ENCODE data around the gene AKAP9. TPM values are rescaled to one million over a fixed set of nuclear protein-coding genes. Genes with fewer than 3 reads are reported as not detected.

AKAP9 gene
- total RNA-seq, 1 donor from 2014 or later, result 75.4 TPM

DNA sequence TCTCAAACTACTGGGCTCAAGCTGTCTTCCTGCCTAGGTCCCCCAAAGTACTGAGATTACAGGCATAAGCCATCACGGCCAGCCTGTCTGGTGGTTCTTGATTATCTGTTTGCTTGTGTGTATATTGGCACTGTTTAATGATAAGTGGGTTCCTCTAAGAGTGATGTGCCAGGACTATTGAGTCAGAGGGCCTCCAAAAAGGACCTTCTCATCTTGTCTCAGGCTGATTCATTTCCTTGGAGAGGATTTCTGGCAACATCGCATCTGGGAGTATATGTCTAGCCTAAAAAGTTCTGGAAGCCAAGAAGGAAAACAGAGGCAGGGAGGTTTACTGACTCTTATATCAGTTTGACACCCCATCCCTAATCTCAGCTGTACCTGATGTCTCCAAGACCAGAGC, 27.1 kb upstream of the AKAP9 start:
- intact Hi-C loops (cut with DNase I), result no loop called here
- H3K9me3 ChIP-seq, result no peaks in the 10 kb centered on the region
- H3K4me3 ChIP-seq, result no peak overlapping the region
- TF ChIP-seq POLR2A (IDR thresholded peaks at IDR 0.05) (no peak), POLR2AphosphoS5 (IDR thresholded peaks at IDR 0.05; ENCODE audit: insufficient read depth in 1 of 2, low read depth in 1 of 2) (no peak)
- TF ChIP-seq, protein P1, sequence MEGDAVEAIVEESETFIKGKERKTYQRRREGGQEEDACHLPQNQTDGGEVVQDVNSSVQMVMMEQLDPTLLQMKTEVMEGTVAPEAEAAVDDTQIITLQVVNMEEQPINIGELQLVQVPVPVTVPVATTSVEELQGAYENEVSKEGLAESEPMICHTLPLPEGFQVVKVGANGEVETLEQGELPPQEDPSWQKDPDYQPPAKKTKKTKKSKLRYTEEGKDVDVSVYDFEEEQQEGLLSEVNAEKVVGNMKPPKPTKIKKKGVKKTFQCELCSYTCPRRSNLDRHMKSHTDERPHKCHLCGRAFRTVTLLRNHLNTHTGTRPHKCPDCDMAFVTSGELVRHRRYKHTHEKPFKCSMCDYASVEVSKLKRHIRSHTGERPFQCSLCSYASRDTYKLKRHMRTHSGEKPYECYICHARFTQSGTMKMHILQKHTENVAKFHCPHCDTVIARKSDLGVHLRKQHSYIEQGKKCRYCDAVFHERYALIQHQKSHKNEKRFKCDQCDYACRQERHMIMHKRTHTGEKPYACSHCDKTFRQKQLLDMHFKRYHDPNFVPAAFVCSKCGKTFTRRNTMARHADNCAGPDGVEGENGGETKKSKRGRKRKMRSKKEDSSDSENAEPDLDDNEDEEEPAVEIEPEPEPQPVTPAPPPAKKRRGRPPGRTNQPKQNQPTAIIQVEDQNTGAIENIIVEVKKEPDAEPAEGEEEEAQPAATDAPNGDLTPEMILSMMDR (IDR thresholded peaks at IDR 0.05), result no peak
- H3K27me3 ChIP-seq, result no peaks in the 10 kb centered on the region
- no peak overlapping the region for H3K27ac ChIP-seq
- no peaks in the 10 kb centered on the region for H3K4me1 ChIP-seq
- no peaks in the 10 kb centered on the region for H3K36me3 ChIP-seq
- DNase-seq (ENCODE audit: extremely low spot score in 2 of 2), result no peak

DNA sequence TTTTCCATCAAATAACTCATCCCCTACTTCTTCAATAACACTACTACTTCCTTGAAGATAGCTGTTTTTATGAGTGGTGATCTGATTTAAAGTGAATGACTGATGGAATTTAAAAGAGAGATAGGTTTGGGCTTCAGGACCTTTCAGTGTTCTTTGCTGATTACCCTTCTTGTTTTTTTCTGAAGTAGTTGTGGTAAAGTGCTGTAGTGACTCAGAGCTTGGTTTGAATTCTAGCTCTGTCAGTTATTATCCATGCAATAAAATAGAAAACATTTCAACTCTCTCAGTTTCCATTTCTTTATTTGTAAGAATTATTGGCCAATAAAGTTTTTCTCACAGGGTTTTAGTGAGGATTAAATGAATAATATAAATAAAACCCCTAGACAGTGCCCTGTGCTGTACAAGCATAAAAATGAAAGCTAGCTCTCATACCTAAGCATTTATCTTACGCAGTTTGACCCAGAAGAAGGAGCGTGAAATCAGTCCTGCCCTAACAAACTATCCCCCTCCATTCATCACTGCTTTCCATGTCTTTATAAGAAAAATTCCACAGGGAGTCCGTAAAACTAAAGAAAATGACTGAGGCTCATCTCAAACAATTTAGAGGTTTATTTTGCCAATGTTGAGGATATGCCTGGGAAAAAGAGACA, 25.1 kb upstream of the AKAP9 start:
- no peak for DNase-seq (ENCODE audit: extremely low spot score in 2 of 2)
- H3K4me3 ChIP-seq, result no peak overlapping the region

GRCh38 chr7:91916051-91916440, 24.6 kb upstream of the AKAP9 start:
- Histone ChIP-seq H3K4me1 (no peaks in the 10 kb centered on the region), H3K36me3 (no peaks in the 10 kb centered on the region), H3K9me3 (no peaks in the 10 kb centered on the region), H3K27me3 (no peaks in the 10 kb centered on the region), H3K4me3 (no peak overlapping the region), H3K27ac (no peak overlapping the region)
- intact Hi-C loops (cut with DNase I), result no loop called here
- TF ChIP-seq, protein P1 (IDR thresholded peaks at IDR 0.05), result no peak
- no peak for TF ChIP-seq POLR2AphosphoS5 (IDR thresholded peaks at IDR 0.05; ENCODE audit: insufficient read depth in 1 of 2, low read depth in 1 of 2)
- no peak for TF ChIP-seq POLR2A (IDR thresholded peaks at IDR 0.05)
- no peak for DNase-seq (ENCODE audit: extremely low spot score in 2 of 2)

More for the DNA sequence above, 25.1 kb upstream of the AKAP9 start:
- Histone ChIP-seq H3K27ac (peak overlapping the region; percentile 22), H3K9me3 (no peaks in the 10 kb centered on the region), H3K4me1 (no peaks in the 10 kb centered on the region), H3K36me3 (no peaks in the 10 kb centered on the region), H3K27me3 (no peaks in the 10 kb centered on the region)
- intact Hi-C loops (cut with DNase I), result no loop called here
- TF ChIP-seq, protein P1 (IDR thresholded peaks at IDR 0.05), result no peak
- TF ChIP-seq POLR2A (IDR thresholded peaks at IDR 0.05) (no peak), POLR2AphosphoS5 (IDR thresholded peaks at IDR 0.05; ENCODE audit: insufficient read depth in 1 of 2, low read depth in 1 of 2) (no peak)

GRCh38 chr7:91918356-91918755, 22.3 kb upstream of the AKAP9 start:
- no peak overlapping the region for H3K27ac ChIP-seq
- intact Hi-C loops (cut with DNase I), result no loop called here
- H3K4me3 ChIP-seq, result no peak overlapping the region
- TF ChIP-seq POLR2A (IDR thresholded peaks at IDR 0.05) (no peak), POLR2AphosphoS5 (IDR thresholded peaks at IDR 0.05; ENCODE audit: insufficient read depth in 1 of 2, low read depth in 1 of 2) (no peak)
- TF ChIP-seq, protein P1 (IDR thresholded peaks at IDR 0.05), result no peak
- no peaks in the 10 kb centered on the region for H3K9me3 ChIP-seq
- H3K36me3 ChIP-seq, result no peaks in the 10 kb centered on the region
- H3K27me3 ChIP-seq, result no peaks in the 10 kb centered on the region
- H3K4me1 ChIP-seq, result no peaks in the 10 kb centered on the region
- no peak for DNase-seq (ENCODE audit: extremely low spot score in 2 of 2)

DNA sequence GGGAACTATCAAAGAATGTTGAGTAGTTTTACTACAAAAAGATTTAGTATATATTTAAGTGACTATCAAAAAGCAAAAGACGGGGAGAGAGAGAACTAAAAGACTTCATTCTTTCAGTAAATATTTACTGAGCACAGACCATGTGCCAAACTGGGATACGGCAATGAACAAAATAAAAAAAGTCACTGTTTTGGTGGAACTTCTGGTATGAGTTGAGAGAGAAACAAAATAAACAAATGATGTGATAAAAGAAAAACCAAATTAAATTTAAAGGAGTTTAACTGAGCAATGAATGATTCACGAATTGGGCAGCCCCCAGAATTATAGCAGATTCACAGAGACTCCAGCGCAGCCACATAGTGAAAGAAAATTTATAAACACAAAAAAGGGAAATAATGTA, 17.8 kb upstream of the AKAP9 start:
- Histone ChIP-seq H3K27ac (no peak overlapping the region), H3K27me3 (no peaks in the 10 kb centered on the region), H3K36me3 (no peaks in the 10 kb centered on the region), H3K4me3 (no peak overlapping the region), H3K9me3 (no peaks in the 10 kb centered on the region), H3K4me1 (no peaks in the 10 kb centered on the region)
- DNase-seq (ENCODE audit: extremely low spot score in 2 of 2), result no peak
- TF ChIP-seq POLR2A (IDR thresholded peaks at IDR 0.05), result no peak
- no peak for TF ChIP-seq POLR2AphosphoS5 (IDR thresholded peaks at IDR 0.05; ENCODE audit: insufficient read depth in 1 of 2, low read depth in 1 of 2)
- TF ChIP-seq, protein P1 (IDR thresholded peaks at IDR 0.05), result no peak
- intact Hi-C loops (cut with DNase I), result no loop called here
